Bronchial epithelial cell (primary cell): Measurements from ENCODE around the gene NCL. TPM values are rescaled to one million over a fixed set of nuclear protein-coding genes. Genes with fewer than 3 reads are reported as not detected.
"Not testable (repeated sequence)": the region's sequence is repeated elsewhere in the genome, so short reads cannot be mapped to it uniquely, and the experiment has no call there.

ENCODE experiments used
- DNase-seq: peaks from one replicate; pipeline ENCODE4 v3.0.0-alpha.2; 2010; ENCODE audit warnings: low read depth
- FAIRE-seq: peaks from 2 replicates; lab custom pipeline; 2011; peaks lifted over from hg19 to GRCh38; lab: Jason Lieb, UNC
- H3K27me3 ChIP-seq: 2 replicates; pipeline ENCODE4 v1.5.1; 2011; ENCODE audit warnings: low read length; ENCODE audit not compliant: control insufficient read depth, insufficient read depth
- H3K36me3 ChIP-seq: 2 replicates; pipeline ENCODE4 v1.5.1; 2011; ENCODE audit warnings: low read length; ENCODE audit not compliant: control insufficient read depth, insufficient read depth
- H3K4me3 ChIP-seq: 2 replicates; pipeline ENCODE4 v1.5.1; 2011; ENCODE audit warnings: mild to moderate bottlenecking, low read depth, low read length, control low read depth
- total RNA-seq: library from RNA; depleted of rRNA; stranded (reverse); fragments of >200 nt; gene quantifications from 2 replicates; pipeline ENCODE4 v1.2.1, GENCODE V29; 2014
- TF ChIP-seq, protein P1 (sequence below): IDR thresholded peaks from 2 replicates; pipeline ENCODE4 v1.5.1; 2011; ENCODE audit warnings: mild to moderate bottlenecking, moderate library complexity, low read length, control low read depth, inconsistent platforms; ENCODE audit not compliant: insufficient read depth, severe bottlenecking

Gene NCL
- total RNA-seq, 1 donor from 2014 or later: 134 TPM

DNA sequence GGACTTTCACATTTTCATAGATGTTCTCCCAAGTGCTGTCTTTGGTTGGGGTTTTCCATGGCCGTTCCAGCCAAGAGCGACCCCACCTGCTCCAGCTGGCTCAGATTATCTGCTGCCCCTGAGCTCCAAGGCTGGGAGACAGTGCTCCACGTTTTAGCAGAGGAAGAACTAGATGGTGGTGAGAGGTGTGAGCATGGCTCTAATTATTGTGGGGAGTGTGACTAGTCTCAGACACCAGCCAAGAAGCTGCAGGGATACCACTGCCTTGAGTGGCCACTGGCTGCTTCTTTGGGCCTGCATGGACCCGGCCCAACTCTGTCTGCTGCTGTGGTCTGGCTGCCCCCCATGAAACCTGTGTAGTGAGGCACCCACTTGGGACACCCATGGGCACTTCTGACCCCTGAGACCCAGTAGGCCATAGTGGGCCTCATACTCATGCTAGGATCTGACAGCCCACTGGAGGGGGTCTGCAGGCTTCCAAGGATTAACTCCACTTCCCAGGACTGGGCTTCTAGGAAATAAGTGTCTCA lies 2.8 kb upstream of the NCL start:
- no peak overlapping the region for H3K4me3 ChIP-seq
- TF ChIP-seq, protein P1, sequence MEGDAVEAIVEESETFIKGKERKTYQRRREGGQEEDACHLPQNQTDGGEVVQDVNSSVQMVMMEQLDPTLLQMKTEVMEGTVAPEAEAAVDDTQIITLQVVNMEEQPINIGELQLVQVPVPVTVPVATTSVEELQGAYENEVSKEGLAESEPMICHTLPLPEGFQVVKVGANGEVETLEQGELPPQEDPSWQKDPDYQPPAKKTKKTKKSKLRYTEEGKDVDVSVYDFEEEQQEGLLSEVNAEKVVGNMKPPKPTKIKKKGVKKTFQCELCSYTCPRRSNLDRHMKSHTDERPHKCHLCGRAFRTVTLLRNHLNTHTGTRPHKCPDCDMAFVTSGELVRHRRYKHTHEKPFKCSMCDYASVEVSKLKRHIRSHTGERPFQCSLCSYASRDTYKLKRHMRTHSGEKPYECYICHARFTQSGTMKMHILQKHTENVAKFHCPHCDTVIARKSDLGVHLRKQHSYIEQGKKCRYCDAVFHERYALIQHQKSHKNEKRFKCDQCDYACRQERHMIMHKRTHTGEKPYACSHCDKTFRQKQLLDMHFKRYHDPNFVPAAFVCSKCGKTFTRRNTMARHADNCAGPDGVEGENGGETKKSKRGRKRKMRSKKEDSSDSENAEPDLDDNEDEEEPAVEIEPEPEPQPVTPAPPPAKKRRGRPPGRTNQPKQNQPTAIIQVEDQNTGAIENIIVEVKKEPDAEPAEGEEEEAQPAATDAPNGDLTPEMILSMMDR: no peak
- no peak for FAIRE-seq
- DNase-seq: no peak
- no peaks in the 10 kb centered on the region for H3K27me3 ChIP-seq
- peaks cover 1% of the 10 kb centered on the region for H3K36me3 ChIP-seq

DNA sequence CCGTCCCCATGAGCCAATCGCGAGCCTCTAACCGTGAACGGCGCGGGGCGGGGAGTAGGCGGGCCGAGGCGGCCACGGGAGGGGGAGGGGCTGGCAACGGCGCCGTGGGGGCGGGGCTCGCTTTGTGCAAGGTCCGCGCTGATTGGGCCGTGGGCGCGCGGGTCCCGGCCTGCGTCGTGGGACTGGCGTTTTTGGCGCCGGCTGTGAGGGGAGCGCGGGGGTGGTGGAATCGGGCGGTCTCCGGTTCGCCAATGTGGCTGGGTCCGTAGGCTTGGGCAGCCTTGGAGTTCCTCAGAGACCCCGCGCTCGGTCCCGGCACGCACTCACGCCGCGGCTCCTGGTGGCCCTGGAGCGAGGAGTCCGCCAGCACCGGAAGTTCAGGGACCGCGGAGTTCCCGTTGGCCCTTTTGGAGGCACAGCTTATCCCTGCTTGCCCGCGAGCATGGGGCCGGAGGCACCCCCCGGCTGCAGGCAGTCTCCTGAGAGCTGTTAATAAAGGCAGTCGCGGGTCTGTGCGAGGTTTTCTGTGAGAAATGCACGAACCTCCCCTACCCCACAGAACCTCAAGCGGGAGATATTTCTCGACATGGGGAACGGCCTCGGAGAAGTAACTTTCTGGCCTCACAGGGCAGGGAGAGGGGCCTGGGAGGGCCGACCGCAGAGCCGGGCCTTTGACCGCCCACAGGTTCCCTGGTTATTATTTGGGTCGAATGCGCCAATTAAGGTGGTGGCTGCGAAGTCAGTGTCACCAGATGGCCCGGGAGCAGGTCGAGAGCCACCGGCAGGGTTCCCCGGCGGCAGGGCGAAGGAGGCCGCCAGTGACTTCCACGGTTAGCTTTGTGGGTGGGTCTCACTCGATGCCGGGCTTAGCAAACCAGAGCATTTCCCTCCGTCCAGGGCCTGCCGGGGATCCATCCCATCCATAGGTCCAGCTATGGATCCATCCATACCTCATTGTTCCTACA lies 574 bp upstream of the NCL start:
- H3K36me3 ChIP-seq: peaks cover 17% of the 10 kb centered on the region

DNA sequence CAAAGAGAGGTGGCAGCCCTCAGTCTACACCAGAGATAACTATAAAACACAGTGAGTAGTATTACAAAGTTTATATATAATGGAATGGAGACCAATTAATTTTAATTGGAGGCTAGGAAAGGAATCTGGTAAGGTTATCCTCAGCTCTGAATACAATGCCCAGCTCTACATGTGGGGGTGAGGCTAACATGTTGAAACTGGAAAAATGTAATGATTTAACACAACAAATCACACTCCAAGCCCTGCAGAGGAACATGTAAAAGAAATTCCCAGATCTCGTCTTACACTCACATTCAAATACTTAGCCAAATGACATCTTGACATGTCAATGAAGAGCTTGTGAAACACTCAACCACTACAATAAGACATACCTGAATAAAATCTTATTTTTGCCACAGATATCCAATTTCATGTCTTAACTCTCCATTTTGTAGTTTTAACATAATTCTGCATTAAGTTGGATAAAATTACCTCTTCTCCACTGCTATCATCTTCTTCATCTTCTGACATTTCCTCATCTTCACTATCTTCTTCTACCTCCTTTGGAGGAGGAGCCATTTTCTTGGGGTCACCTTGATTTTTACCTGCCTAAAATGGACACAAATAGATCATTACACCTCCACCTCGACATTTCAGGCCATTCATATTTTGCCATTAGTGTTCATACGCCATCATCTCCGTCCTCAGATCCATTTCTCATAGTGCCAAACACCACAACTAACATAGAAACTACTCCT lies 1.4 kb downstream of the NCL start:
- FAIRE-seq: no peak

More for the DNA sequence above, 574 bp upstream of the NCL start:
- DNase-seq: no peak
- TF ChIP-seq, protein P1: no peak
- H3K27me3 ChIP-seq: no peaks in the 10 kb centered on the region
- FAIRE-seq: no peak
- H3K4me3 ChIP-seq: peak overlapping the region; percentile 98

DNA sequence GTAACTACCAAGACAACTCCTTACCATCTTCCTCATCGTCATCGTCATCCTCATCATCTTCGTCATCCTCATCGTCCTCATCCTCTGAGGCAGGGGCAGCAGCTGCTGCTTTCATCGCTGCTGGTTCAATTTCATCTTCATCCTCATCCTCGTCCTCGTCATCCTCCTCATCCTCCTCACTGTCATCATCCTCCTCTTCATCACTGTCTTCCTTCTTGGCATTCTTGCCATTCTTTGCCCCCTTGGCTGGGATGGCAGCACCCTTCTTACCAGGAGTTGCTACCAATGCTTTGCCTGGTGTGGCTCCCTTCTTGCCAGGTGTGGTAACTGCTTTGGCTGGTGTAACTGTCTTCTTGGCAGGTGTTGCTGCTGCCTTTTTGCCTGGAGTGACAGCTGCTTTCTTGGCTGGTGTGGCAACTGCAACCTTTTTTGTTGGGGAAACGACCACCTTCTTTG lies 2.7 kb downstream of the NCL start:
- DNase-seq: no peak
- H3K36me3 ChIP-seq: peaks cover 31% of the 10 kb centered on the region

More for the DNA sequence above, 1.4 kb downstream of the NCL start:
- TF ChIP-seq, protein P1: no peak
- DNase-seq: no peak
- Histone ChIP-seq H3K4me3 (peak overlapping the region; percentile 98), H3K27me3 (no peaks in the 10 kb centered on the region), H3K36me3 (peaks cover 24% of the 10 kb centered on the region)

DNA sequence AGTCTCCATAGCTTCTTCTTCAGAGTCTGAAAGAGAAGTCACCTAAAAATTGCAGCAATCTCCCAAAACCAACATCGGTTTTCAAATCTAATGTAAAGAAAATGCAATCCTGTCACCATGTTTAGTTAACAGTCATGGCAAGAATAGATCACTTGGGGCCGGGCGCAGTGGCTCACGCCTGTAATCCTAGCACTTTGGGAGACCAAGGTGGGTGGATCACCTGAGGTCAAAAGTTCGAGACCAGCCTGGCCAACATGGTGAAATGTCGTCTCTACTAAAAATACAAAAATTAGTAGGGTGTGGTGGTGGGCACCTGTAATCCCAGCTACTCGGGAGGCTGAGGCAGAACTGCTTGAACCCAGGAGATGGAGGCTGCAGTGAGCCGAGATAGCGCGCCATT lies 3.4 kb downstream of the NCL start:
- H3K36me3 ChIP-seq: peaks cover 38% of the 10 kb centered on the region

More for the DNA sequence above, 2.7 kb downstream of the NCL start:
- no peak for FAIRE-seq
- H3K4me3 ChIP-seq: no peak overlapping the region
- TF ChIP-seq, protein P1: no peak
- no peaks in the 10 kb centered on the region for H3K27me3 ChIP-seq

More for the DNA sequence above, 3.4 kb downstream of the NCL start:
- H3K27me3 ChIP-seq, DNase-seq, H3K4me3 ChIP-seq, FAIRE-seq: not testable (repeated sequence)
